Stimulated activated CD8-positive, alpha-beta memory T cell treated with anti-CD3 and anti-CD28 coated beads, Interleukin-4, amount 100 ng/mL, for 4 hours (primary cell): ENCODE results near the gene CFAP91.

ENCODE experiments used
- DNase-seq, 2 donors: peaks; one replicate each; pipeline ENCODE4 v3.0.0-alpha.2; 2020; ENCODE audit warnings: low read depth in 2 of 2, low spot score in 1 of 2

Gene CFAP91

GRCh38 chr3:119741657-119742590 lies 39.1 kb downstream of the CFAP91 start:
- no peak for DNase-seq

- DNase-seq, result no peak
Observed at GRCh38 chr3:119743921-119744320, 41.1 kb downstream of the CFAP91 start.

GRCh38 chr3:119745942-119746341 lies 43.1 kb downstream of the CFAP91 start:
- no peak for DNase-seq

DNA sequence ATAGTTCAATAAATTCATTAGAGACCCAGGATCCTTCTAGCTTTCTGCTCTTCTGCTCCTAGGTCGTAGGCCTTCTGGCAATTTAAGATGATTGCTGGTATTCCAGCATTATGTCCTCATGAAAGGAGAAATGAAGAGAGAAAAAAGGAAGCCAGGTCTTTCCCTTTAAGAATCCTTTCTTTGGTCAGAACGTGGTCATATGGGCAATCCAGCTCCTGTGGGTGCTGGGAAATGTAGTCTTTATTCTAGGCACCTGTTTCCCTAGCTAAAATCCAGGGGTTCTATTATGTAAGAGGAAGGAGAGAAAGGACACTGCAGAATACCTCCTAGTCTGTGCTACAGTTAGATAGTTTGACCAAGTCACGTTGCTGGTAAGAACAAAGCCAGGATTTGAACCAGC lies 43.6 kb downstream of the CFAP91 start:
- no peak for DNase-seq

GRCh38 chr3:119747357-119747756 lies 44.5 kb downstream of the CFAP91 start:
- no peak for DNase-seq

DNA sequence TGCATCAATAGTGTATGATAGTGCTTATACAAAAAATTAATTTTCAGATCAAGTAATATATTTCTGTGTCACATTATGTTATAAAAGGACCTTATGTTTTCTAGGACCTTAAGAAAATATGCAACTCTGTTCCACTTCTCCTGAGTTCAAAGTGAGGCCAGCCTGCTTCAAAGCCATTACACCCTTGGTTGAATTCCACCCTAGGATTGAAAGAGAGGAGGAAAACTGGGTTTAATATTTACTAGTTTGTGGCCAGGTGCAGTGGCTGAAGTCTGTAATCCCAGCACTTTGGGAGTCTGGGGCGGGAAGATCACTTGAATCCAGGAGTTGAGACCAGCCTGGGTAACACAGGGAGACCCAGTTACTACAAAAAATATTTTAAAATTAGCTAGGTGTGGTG lies 46.2 kb downstream of the CFAP91 start:
- DNase-seq, result no peak

GRCh38 chr3:119751423-119751822 lies 48.6 kb downstream of the CFAP91 start:
- DNase-seq, result no peak
